ENCODE results near the gene ENPP5.

DNA sequence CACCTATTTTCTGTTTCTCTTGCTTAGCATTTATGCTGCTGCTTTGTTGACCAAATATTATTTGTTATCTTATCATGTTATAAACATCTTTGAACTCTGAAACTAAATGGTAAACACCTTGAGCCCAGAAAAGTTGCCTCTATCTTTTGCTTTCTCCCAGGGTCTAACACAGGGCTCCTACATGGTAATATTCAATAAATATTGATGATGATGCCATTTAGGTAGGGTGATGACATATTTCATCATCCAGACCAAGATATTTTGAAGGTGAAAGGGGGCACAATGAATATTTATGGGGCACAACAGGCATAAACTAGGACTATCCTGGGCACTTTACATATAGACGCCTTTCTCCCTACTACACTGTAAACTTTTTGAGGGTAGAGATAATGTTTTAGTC lies 52.6 kb downstream of the ENPP5 start:
- TF ChIP-seq CTCF (conservative IDR thresholded peaks at IDR 0.05; ENCODE audit: low read length) (no peak), EZH2phosphoT487 (IDR thresholded peaks at IDR 0.05; ENCODE audit: borderline replicate concordance, low read depth, low read length) (no peak)
